ENCODE results near the gene RAD50.
"Not testable (repeated sequence)": the region's sequence is repeated elsewhere in the genome, so short reads cannot be mapped to it uniquely, and the experiment has no call there.

Gene RAD50

DNA sequence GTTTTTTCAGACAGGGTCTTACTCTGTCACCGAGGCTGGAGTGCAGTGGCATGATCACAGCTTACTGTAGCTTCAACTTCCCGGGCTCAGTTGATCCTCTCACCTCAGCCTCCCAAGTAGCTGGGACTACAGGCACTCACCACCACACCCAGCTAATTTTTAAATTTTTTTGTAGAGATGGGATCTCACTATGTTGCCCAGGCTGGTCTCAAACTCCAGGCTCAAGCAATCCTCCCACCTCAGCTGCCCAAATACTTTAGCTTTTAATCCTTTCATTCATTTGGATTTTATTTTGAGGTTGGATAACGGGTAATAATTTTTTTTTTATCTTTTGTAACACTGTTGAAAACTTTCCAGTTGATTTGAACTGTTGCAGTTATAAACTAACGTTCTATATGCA, 76.8 kb downstream of the RAD50 start:
- DNase-seq, result not testable (repeated sequence)

DNA sequence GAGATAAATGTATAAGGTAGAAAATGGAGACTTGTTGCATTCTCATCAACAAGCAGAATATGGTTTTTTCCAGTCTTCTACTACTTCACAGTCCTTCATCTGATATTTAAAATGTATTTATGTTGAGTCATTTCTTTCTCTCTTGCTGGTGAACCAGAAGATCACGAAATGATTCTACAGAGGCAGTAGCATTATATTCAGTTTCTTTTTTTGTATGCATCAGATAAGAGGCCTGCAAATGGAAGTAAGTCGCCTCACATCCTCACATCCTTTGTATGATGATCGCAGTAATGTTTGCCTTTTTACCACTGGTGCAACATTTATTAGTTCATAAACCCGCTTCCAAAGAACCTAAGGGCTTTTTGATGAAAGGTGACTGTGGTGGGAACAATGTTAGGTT, 79.1 kb downstream of the RAD50 start:
- no peak for DNase-seq

DNA sequence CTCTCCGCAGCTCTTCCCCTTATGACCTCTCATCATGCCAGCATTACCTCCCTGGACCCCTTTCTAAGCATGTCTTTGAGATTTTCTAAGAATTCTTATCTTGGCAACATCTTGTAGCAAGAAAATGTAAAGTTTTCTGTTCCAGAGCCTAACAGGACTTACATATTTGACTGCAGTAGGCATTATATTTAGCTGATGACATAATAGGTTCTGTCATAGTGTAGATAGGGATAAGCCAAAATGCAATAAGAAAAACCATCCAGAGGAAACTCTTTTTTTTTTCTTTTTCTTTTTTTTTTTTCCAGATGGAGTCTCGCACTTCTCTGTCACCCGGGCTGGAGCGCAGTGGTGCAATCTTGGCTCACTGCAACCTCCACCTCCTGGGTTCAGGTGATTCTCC, 80.5 kb downstream of the RAD50 start:
- no peak for DNase-seq

DNA sequence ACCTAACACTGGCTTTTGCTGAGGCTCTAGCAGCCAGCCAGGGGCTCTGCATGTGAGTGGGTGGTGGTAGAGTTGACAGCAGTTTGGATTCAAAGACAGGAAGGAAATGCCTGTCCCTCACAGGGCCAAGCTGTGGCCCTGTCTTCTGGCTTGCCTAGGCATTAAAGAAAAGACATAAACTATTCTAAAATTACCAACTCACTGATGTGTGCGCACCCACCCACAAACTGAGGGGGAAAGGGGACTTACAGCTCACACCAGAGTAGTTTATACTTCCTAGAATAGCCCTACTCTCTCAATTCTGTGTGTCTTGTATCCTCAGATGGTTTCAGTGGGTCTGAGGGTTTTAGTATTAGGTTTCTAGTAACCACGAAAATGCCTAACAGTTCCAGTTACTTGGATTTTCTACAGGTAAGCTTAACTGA, 82.9 kb downstream of the RAD50 start:
- DNase-seq, result no peak

DNA sequence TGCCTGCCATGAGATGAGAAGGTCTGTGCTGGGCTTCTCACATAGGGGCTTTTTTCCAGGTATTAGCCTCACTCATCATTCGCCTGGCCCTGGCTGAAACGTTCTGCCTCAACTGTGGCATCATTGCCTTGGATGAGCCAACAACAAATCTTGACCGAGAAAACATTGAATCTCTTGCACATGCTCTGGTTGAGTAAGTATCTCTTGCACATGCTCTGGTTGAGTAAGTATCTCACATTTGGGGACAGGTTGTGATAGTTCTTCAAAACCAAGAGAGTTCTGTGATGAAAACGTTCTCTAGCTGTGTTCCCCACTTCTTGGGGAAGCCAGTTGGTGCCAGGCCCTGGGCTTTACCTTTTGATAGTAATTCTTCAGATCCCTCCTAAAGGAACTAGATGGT, 83.8 kb downstream of the RAD50 start:
- no peak for DNase-seq

DNA sequence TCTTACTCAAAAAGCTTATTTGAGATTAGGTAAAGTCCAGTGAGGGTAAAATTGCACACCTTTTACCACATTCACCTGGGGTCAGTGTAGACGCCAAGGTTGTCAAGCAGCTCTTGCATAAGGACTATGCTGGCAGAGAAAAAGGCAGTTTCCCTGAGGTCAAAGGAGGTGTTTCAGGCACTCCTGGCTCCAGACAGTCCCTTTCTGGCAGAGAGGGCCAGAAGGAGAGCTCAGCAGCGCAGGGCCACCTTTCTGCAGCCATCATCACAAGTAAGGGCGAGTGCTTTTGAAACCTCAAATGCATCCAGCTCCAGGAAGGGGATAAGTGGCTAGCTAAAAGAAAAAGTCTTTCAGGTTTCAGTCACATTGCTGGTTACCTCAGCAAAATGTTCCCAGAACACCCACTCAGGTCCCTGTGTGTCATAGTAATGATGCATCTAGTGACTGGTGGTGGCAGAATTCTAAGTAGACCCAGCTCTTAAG, 84.5 kb downstream of the RAD50 start:
- DNase-seq, result no peak

GRCh38 chr5:132641841-132642240, 85.1 kb downstream of the RAD50 start:
- DNase-seq, result no peak

DNA sequence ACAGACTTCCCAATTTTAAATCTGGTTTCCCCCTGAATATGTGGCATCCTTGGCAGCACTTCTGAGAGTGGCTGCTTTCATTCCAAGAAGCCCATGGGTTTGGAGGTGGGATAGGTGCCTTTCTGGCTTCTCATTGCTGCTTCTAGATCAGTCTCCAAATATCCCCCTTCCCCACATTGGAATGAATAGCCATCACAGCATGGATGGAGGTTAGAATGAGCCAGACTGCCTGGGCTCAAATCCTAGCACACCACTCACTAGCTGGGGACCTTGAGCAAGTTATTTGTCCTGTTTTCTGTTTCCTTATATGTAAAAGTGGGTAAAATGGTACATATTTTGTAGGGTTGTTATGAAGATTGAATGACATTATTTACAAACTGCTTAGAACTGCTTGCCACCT, 87.4 kb downstream of the RAD50 start:
- DNase-seq, result no peak

- no peak for DNase-seq
These were observed 89.9 kb downstream of the RAD50 start for GRCh38 chr5:132646583-132647266.

DNA sequence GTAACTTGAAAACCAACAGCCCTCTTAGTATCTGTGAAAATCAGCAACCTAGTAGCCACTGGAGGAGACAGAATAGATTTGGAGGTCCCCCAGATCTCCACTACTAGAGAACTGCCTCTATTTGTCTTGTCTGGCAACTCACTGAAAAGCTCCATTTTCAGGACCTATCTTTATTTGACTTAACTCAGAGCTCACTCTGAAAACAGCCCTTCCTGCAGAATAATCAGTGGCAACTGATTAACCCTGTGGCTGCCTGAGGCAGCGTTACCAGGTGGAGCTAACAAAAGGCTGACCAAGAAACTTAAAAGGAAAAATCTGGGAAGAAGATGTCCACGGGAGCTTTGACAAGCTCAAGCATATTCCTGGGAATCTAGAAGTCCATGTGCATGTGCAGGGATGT, 90.7 kb downstream of the RAD50 start:
- no peak for DNase-seq

DNA sequence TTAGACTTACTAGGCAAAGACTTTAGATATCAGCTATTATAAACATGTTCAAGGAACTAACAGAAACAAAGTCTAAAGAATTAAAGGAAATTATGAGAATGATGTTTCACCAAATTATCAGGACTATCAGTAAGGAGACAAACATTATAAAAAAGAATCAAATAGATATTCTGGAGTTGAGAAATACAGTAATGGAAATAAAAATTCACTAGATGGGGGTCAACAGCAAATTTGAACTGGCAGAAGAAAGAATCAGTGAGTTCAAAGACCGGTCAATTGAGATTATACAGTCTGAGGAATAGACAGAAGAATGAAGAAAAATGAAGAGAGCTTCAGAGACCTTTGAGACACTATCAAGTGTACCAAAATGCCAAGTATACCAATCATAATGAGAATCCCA, 91.6 kb downstream of the RAD50 start:
- no peak for DNase-seq

DNA sequence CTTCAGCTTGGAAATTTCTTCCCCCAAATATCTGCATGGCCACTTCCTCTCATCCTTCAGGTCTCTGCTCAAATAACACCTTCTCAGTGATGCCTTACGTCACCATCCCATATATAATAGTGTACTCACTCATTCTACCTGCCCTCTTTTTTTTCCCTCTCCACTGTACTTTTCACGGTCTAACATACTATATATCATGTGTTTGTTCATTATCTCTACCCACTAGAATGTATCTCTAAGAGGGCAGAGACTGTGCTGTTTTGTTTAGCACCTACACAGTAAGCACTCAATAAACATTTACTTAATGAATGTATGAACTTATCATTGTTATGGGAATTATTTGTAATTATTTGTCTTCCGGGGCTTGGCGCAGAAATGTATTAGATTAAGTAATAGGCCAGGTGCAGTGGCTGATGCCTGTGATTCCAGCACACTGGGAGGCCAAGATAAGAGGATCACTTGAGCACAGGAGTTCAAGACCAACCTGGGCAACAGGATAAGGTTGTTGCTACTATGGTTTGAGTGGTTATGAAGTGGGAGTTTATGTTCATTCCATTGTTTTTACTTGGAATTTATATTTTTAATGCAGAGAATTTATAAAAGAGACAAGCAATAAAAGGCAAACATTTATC, 95.2 kb downstream of the RAD50 start:
- no peak for DNase-seq

GRCh38 chr5:132653716-132654115, 96.9 kb downstream of the RAD50 start:
- DNase-seq, result peak; percentile 33

- no peak for DNase-seq
These were observed 99.3 kb downstream of the RAD50 start for GRCh38 chr5:132655821-132656773.

DNA sequence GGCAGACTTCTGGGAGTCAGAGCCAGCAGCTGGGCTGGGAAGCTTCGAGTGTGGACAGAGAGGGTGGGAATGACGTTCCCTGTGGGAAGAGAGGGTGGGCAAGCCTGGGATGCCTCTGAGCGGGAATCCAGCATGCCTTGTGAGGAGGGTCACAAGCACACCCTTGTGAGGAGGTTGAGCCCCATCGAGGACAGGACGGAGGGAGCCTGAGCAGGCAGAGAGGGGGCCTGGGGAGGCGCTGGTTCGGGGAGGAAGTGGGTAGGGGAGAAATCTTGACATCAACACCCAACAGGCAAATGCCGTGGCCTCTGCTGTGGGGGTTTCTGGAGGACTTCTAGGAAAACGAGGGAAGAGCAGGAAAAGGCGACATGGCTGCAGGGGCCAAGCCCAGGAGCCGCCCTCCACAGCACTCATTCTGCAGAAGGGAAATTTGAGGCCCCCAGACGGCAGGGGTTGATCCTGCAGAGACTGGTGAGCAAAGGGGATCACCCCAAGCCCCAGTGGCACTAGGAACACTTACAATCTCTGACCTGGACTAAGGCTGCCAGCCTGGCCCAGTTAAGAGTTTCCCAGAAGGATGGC, 100.1 kb downstream of the RAD50 start:
- DNase-seq, result no peak

- DNase-seq, result no peak
These were observed 101.1 kb downstream of the RAD50 start, which contains the start of gene IL13 for GRCh38 chr5:132657676-132658380. TSS of gene IL13 (plus strand) at chr5:132658173. CDS start at chr5:132658187, 14 bp downstream.

- no peak for DNase-seq
These were observed 101.9 kb downstream of the RAD50 start for GRCh38 chr5:132658381-132659302.

DNA sequence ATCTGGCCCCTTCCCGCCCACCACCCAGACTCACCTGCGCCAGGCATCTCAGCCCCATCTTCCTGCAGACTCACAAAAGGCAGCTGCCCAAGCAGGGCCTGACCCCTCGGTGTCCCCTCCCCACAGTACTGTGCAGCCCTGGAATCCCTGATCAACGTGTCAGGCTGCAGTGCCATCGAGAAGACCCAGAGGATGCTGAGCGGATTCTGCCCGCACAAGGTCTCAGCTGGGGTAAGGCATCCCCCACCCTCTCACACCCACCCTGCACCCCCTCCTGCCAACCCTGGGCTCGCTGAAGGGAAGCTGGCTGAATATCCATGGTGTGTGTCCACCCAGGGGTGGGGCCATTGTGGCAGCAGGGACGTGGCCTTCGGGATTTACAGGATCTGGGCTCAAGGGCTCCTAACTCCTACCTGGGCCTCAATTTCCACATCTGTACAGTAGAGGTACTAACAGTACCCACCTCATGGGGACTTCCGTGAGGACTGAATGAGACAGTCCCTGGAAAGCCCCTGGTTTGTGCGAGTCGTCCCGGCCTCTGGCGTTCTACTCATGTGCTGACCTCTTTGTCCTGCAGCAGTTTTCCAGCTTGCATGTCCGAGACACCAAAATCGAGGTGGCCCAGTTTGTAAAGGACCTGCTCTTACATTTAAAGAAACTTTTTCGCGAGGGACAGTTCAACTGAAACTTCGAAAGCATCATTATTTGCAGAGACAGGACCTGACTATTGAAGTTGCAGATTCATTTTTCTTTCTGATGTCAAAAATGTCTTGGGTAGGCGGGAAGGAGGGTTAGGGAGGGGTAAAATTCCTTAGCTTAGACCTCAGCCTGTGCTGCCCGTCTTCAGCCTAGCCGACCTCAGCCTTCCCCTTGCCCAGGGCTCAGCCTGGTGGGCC, 103.1 kb downstream of the RAD50 start:
- DNase-seq, result no peak

DNA sequence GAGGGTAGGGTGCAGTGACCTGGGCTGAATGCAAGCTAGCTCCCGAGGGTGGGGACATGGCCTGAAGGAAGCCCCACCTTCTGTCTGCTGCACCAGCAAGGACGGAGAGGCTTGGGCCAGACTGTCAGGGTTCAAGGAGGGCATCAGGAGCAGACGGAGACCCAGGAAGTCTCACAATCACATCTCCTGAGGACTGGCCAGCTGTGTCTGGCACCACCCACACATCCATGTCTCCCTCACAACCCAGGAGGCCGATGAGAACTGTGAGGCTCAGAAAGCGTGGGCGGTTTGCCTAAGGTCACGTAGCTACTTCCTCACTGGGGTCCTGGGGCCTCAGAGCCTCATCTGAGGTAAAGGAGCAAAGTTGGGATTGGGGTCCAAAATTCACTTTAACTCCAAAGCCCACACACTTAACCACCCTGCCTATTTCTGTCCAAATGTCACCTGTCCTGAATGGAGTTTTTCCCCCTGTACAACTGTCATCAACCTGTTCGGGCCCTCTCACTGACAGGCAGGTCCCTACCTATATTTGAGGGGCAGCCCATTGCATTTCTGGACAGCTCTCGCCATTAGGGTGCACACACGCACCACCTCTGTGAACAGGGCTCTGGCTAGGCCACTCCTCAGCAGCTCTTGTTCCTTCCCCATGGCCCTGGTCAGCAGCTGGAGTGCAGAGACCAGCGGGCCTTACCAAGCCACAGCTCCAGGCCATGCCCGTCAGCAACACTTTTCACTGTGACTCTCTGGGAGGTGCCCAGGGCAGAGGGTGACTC, 104.6 kb downstream of the RAD50 start:
- no peak for DNase-seq
